ENCODE measurements around the gene C2CD4A.
A peak's percentile ranks its signal among the peaks of the same experiment; 100 is the strongest.

C2CD4A gene

GRCh38 chr15:62093809-62094208, 27.0 kb downstream of the C2CD4A start:
- TF ChIP-seq FOXP2 (optimal IDR thresholded peaks at IDR 0.05; ENCODE audit: borderline replicate concordance, extremely low read depth, extremely low read length, insufficient read depth) (no peak), POLR2AphosphoS5 (IDR thresholded peaks at IDR 0.05; ENCODE audit: low read depth, low read length) (no peak), REST (IDR thresholded peaks at IDR 0.05; ENCODE audit: insufficient read depth in 1 of 2, low read depth in 2 of 2, low read length in 2 of 2) (no peak), SIN3A (IDR thresholded peaks at IDR 0.05; ENCODE audit: borderline replicate concordance, insufficient read depth, low read length) (no peak), TAF1 (IDR thresholded peaks at IDR 0.05; ENCODE audit: borderline replicate concordance, insufficient read depth, low read length) (no peak)

GRCh38 chr15:62094388-62094787, 27.6 kb downstream of the C2CD4A start:
- TF ChIP-seq POLR2AphosphoS5 (IDR thresholded peaks at IDR 0.05; ENCODE audit: low read depth, low read length), result no peak
- TF ChIP-seq REST (IDR thresholded peaks at IDR 0.05; ENCODE audit: insufficient read depth in 1 of 2, low read depth in 2 of 2, low read length in 2 of 2), result no peak
- TF ChIP-seq TAF1 (IDR thresholded peaks at IDR 0.05; ENCODE audit: borderline replicate concordance, insufficient read depth, low read length), result no peak
- no peak for TF ChIP-seq FOXP2 (optimal IDR thresholded peaks at IDR 0.05; ENCODE audit: borderline replicate concordance, extremely low read depth, extremely low read length, insufficient read depth)
- no peak for TF ChIP-seq SIN3A (IDR thresholded peaks at IDR 0.05; ENCODE audit: borderline replicate concordance, insufficient read depth, low read length)

GRCh38 chr15:62099094-62099601, 32.4 kb downstream of the C2CD4A start:
- TF ChIP-seq SIN3A (IDR thresholded peaks at IDR 0.05; ENCODE audit: borderline replicate concordance, insufficient read depth, low read length), result peak; percentile 70; the same call in 1 of the 2 replicates
- TF ChIP-seq REST (IDR thresholded peaks at IDR 0.05; ENCODE audit: insufficient read depth in 1 of 2, low read depth in 2 of 2, low read length in 2 of 2), result peak in 1 of 2 experiments; percentile 36; a peak in 1 of 4 replicates
- TF ChIP-seq POLR2AphosphoS5 (IDR thresholded peaks at IDR 0.05; ENCODE audit: low read depth, low read length), result no peak
- no peak for TF ChIP-seq FOXP2 (optimal IDR thresholded peaks at IDR 0.05; ENCODE audit: borderline replicate concordance, extremely low read depth, extremely low read length, insufficient read depth)

GRCh38 chr15:62103431-62103830, 36.7 kb downstream of the C2CD4A start:
- no peak for TF ChIP-seq POLR2AphosphoS5 (IDR thresholded peaks at IDR 0.05; ENCODE audit: low read depth, low read length)
- TF ChIP-seq SIN3A (IDR thresholded peaks at IDR 0.05; ENCODE audit: borderline replicate concordance, insufficient read depth, low read length), result no peak
- TF ChIP-seq REST (IDR thresholded peaks at IDR 0.05; ENCODE audit: insufficient read depth in 1 of 2, low read depth in 2 of 2, low read length in 2 of 2), result no peak
- no peak for TF ChIP-seq FOXP2 (optimal IDR thresholded peaks at IDR 0.05; ENCODE audit: borderline replicate concordance, extremely low read depth, extremely low read length, insufficient read depth)
- no peak for TF ChIP-seq TAF1 (IDR thresholded peaks at IDR 0.05; ENCODE audit: borderline replicate concordance, insufficient read depth, low read length)

- no peak for TF ChIP-seq TAF1 (IDR thresholded peaks at IDR 0.05; ENCODE audit: borderline replicate concordance, insufficient read depth, low read length)
- no peak for TF ChIP-seq REST (IDR thresholded peaks at IDR 0.05; ENCODE audit: insufficient read depth in 1 of 2, low read depth in 2 of 2, low read length in 2 of 2)
- no peak for TF ChIP-seq FOXP2 (optimal IDR thresholded peaks at IDR 0.05; ENCODE audit: borderline replicate concordance, extremely low read depth, extremely low read length, insufficient read depth)
- TF ChIP-seq SIN3A (IDR thresholded peaks at IDR 0.05; ENCODE audit: borderline replicate concordance, insufficient read depth, low read length), result no peak
- no peak for TF ChIP-seq POLR2AphosphoS5 (IDR thresholded peaks at IDR 0.05; ENCODE audit: low read depth, low read length)
Observed at GRCh38 chr15:62104401-62104800, 37.6 kb downstream of the C2CD4A start.
